GM12801 (cell line): ENCODE results near the gene TMEM156.

Experiments used
- CTCF ChIP-seq: IDR thresholded peaks from one replicate; pipeline ENCODE4 v1.5.1; 2011; ENCODE audit warnings: control low read depth; ENCODE audit not compliant: insufficient read length; ENCODE audit errors: extremely low read depth

TMEM156 gene

DNA sequence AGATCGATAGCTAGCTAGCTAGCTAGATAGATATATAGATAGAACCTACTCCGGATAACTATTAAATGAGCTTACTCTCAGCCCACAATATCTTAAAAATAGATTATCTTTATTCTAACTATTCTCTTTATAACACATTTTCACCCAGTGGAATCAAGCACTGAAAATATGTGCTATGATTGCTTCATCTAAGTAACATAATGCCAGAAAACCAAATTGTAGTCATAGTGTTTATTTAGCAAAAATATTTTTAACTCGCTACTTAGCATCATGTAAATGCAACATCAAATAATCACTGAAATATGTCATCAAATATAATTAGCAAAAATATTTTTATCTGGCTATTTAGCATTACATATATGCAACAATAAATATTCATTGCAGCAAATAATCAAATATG is 1.5 kb downstream of the TMEM156 start:
- no peak for TF ChIP-seq CTCF

- TF ChIP-seq CTCF: no peak
These were observed 2.2 kb downstream of the TMEM156 start for GRCh38 chr4:39029752-39030694.

GRCh38 chr4:39026096-39026495 is 6.1 kb downstream of the TMEM156 start:
- TF ChIP-seq CTCF: no peak

DNA sequence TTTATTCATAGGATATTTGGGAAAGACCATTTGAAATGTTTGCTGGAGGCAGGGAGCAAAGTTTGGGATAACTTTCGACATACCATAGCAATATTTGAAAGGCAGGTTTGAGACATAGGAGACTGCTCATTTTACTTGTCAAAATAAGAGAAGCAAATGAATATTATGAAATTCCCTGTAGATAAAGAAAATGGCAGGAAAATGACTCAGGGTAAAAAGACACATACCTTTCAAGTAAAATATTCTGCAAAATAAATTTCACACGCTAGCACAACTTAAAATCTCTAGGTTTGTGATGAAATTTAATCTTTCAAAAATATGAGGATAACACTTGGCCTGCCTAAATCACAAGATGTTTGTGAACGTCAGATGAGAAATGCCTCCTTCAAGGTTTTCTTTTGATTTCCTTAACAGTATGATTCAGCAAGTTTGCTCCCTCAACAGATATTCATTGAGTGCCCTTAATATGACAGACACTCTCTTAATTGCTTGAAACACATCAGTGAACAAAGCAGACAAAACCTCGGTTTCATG is 6.6 kb downstream of the TMEM156 start:
- no peak for TF ChIP-seq CTCF

DNA sequence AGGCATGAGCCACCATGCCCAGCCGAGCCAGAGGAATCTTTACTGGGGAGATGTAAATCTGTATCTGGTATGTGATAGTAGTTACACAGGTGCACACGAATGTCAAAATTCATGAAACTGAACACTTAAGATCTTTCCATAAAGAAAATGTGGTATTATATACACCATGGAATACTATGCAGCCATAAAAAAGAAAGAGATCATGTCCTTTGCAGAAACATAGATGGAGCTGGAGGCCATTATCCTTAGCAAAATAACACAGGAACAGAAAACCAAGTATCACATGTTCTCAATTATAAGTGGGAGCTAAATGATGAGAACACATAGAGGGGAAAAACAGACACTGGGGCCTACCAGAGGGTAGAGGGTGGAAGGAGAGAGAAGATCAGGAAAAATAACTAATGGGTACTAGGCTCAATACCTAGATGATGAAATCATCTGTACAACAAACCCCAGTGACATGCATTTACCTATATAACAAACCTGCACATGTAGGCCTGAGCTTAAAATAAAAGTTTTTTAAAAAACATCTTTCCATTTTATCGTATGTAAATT is 7.8 kb downstream of the TMEM156 start:
- TF ChIP-seq CTCF: no peak

GRCh38 chr4:39023059-39023458 is 9.2 kb downstream of the TMEM156 start:
- TF ChIP-seq CTCF: no peak

DNA sequence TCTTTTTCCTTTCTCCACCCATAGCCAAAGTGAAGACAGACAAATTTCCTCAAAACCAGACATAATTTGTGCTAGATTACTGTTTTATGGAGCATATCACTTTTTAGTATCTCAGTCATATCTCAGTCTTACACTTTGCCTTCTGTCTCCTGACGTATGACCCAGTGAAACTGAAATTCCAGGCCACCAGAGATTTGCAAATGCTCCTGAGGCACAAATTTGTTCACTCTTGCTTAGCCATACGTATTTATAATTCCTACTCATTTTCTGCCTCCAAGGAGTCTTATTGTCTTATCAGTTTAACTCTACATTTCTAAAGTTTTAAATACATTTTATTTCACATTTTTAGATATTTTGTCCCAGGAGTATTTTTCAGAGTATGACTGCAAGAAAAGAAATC is 10.0 kb downstream of the TMEM156 start:
- no peak for TF ChIP-seq CTCF
